MM.1S (cell line): ENCODE measurements around the gene SAMD14.

ENCODE experiments used
- CTCF ChIP-seq: fragments of 300-600 bp; sonication (generic); IDR thresholded peaks from 2 replicates; pipeline ENCODE4 v1.5.1; 2016; ENCODE audit warnings: antibody characterized with exemption, low read length, mixed read lengths
- EZH2 ChIP-seq: fragments of 300-600 bp; sonication (generic); optimal IDR thresholded peaks from 2 replicates; pipeline ENCODE3; 2017; ENCODE audit warnings: low read depth, mild to moderate bottlenecking, antibody characterized with exemption, low read length, mixed read lengths
- EZH2phosphoT487 ChIP-seq: fragments of 300-600 bp; sonication (generic); IDR thresholded peaks from 2 replicates; pipeline ENCODE4 v1.6.1; 2018; ENCODE audit warnings: antibody characterized with exemption, low read length

DNA sequence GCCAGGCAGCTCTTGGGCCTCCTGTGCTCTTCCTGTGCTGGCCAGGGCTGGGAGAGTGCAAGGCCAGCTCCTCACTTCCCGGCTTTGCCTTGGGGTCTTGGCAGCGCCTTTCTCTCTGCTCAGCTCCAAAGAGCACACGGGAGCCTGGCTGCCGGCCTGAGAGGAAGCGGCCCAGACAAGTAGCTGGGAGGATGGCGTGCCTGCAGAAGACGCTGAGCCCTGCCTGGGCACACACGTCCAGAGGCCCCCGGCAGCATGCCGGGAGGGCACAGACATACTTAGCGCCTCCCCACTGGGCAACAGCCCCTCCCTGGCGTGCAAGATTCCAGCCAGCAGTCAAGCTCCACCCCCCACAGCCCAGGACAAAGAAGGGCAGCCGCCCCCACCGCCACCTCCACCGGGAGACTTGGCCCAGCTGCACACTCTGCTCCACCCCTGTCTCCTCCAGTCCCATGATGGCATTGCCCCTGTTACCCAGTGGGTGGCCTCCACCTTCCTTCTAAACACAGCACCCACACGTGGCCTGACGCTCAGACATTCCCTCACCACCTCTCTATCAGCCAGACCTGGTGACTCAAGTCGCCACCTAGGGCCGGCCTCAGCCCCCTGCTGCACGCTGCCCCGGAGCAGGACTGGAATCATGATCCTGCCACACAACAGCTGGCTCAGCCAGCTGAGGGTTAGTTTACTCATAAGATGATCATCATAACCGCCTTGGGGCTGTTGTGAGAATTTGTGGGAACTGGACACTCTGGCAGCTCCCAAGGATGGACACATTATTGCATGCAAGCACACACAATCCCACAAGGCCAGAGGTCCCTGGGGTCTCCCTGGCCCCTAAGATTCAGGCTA is 48.2 kb upstream of the SAMD14 start:
- peak; percentile 85 for TF ChIP-seq CTCF
- TF ChIP-seq EZH2: no peak
- TF ChIP-seq EZH2phosphoT487: no peak
